Tibial nerve (tissue), 4 donors: ENCODE data around the gene KATNB1.

ENCODE experiments used
- EP300 ChIP-seq, 2 donors: sonication (generic); formaldehyde crosslinking; IDR thresholded peaks; one replicate each; pipeline ENCODE4 v1.6.1; 2017; ENCODE audit warnings: antibody characterized with exemption in 2 of 2, mild to moderate bottlenecking in 1 of 2
- POLR2A ChIP-seq, 2 donors: fragments of 450-650 bp; IDR thresholded peaks; one replicate each; pipeline ENCODE4 v1.6.1; 2017; ENCODE audit warnings: antibody characterized with exemption in 2 of 2, mild to moderate bottlenecking in 2 of 2, moderate library complexity in 2 of 2
- TF ChIP-seq, protein P1 (sequence below), 5 experiments: fragments of 200-600 bp in 3 of 5; fragments of 450-650 bp in 2 of 5; sonication (generic) in 3 of 5; IDR thresholded peaks; one replicate each; pipeline ENCODE4 v1.5.1; 2016 to 2019; ENCODE audit warnings: antibody characterized with exemption in 5 of 5, mild to moderate bottlenecking in 3 of 5, moderate library complexity in 2 of 5

DNA sequence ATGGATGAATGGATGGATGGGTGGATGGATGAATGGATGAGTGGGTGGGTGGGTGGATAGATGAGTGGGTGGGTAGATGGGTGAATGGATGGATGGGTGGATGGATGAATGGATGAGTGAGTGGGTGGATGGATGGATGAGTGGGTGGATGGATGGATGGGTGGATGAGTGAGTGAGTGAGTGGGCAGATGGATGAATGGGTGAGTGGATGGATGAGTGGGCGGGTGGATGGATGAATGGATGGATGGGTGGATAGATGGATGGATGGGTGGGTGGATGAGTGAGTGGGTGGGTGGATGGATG is 6.4 kb upstream of the KATNB1 start:
- TF ChIP-seq, protein P1, sequence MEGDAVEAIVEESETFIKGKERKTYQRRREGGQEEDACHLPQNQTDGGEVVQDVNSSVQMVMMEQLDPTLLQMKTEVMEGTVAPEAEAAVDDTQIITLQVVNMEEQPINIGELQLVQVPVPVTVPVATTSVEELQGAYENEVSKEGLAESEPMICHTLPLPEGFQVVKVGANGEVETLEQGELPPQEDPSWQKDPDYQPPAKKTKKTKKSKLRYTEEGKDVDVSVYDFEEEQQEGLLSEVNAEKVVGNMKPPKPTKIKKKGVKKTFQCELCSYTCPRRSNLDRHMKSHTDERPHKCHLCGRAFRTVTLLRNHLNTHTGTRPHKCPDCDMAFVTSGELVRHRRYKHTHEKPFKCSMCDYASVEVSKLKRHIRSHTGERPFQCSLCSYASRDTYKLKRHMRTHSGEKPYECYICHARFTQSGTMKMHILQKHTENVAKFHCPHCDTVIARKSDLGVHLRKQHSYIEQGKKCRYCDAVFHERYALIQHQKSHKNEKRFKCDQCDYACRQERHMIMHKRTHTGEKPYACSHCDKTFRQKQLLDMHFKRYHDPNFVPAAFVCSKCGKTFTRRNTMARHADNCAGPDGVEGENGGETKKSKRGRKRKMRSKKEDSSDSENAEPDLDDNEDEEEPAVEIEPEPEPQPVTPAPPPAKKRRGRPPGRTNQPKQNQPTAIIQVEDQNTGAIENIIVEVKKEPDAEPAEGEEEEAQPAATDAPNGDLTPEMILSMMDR (IDR thresholded peaks at IDR 0.05), result no peak
- no peak for TF ChIP-seq POLR2A (IDR thresholded peaks at IDR 0.05)
- TF ChIP-seq EP300 (IDR thresholded peaks at IDR 0.05), result no peak
